Epithelial cell of proximal tubule (primary cell): ENCODE results near the gene SELENOI. TPM values are rescaled to one million over a fixed set of nuclear protein-coding genes. Genes with fewer than 3 reads are reported as not detected.
"Not testable (repeated sequence)": the region's sequence is repeated elsewhere in the genome, so short reads cannot be mapped to it uniquely, and the experiment has no call there.

ENCODE experiments used
- DNase-seq: peaks from one replicate; pipeline ENCODE4 v3.0.0-alpha.2; 2011; ENCODE audit warnings: low read depth
- H3K4me3 ChIP-seq: 2 replicates; pipeline ENCODE4 v1.5.1; 2011; ENCODE audit warnings: low read depth, mild to moderate bottlenecking, low read length
- total RNA-seq: library from RNA; depleted of rRNA; stranded (reverse); fragments of >200 nt; gene quantifications from 2 replicates; pipeline ENCODE4 v1.2.3, GENCODE V29; 2015
- TF ChIP-seq, protein P1 (sequence below): conservative IDR thresholded peaks from 2 replicates; pipeline ENCODE4 v1.5.1; 2012; ENCODE audit warnings: low read depth, mild to moderate bottlenecking, low read length

The SELENOI gene
- total RNA-seq, 1 donor from 2014 or later = 19.3 TPM

DNA sequence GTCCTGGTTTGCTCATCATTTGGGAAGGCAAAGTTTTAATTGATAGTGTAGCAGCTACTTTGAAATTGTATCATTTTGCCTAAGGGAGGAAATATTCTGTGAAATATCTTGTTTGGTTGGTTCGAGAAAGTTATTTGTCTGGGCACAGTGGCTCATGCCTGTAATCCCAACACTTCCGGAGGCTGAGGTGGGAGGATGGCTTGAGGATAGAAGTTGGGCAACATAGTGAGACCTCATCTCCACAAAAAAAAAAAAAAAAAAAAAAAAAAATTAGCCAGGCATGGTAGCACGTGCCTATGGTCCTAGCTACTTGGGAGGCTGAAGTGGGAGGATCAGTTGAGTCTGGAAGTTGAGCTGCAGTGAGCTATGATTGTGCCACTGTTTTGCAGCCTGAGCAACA lies 3.7 kb downstream of the SELENOI start:
- DNase-seq = no peak

DNA sequence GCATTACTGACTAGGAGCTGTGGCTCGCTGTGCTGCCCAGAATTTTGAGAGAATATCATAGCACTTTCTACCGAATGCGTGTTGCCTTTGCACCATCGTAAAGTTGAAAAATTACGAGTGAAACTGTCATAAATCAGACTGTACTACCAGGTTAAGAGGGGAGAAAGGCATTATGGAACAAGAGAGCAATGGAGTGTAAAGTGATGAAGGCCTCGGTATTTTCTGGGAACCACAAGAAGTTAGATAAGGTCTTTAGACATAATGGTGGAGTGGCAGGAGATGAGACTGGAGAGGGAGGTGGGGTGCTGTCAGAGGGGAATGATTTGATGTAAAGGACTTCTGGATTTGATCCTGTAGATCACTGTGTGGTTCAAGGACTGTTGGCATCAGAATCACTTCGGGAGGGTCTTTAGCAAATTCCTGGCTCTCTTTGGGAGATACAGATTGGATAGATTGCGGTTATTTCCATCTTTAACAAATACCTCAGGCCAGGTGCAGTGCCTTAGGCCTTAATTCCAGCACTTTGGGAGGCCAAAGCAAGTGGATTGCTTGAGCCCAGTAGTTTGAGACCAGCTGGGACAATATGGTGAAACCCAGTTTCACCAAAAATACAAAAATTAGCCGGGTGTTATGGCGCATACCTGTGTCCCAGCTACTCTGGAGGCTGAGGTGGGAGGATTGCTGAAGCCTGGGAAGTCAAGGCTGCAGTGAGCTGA lies 5.6 kb downstream of the SELENOI start:
- TF ChIP-seq, protein P1, sequence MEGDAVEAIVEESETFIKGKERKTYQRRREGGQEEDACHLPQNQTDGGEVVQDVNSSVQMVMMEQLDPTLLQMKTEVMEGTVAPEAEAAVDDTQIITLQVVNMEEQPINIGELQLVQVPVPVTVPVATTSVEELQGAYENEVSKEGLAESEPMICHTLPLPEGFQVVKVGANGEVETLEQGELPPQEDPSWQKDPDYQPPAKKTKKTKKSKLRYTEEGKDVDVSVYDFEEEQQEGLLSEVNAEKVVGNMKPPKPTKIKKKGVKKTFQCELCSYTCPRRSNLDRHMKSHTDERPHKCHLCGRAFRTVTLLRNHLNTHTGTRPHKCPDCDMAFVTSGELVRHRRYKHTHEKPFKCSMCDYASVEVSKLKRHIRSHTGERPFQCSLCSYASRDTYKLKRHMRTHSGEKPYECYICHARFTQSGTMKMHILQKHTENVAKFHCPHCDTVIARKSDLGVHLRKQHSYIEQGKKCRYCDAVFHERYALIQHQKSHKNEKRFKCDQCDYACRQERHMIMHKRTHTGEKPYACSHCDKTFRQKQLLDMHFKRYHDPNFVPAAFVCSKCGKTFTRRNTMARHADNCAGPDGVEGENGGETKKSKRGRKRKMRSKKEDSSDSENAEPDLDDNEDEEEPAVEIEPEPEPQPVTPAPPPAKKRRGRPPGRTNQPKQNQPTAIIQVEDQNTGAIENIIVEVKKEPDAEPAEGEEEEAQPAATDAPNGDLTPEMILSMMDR = no peak
- no peak for DNase-seq

More for the DNA sequence above, 3.7 kb downstream of the SELENOI start:
- TF ChIP-seq, protein P1 = no peak
- H3K4me3 ChIP-seq = no peak overlapping the region

DNA sequence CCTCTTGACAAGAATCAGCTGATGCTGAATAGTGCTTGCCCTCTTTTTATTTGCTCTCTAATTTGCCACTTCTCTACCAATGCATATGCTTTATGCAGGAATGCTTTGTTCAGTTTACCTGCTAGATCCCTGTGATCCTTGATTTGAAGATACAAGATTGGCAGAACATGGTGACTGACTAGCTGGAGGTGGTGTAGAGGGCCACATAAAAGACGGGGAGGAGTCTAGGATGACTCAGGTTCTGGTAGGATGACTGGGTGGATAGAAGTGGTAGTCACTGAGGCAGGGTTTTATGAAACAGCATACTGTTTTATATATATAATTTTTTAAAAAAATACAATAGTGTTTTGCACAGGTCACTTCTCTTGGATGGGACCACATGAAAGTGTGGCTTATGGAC lies 6.9 kb downstream of the SELENOI start:
- TF ChIP-seq, protein P1 = no peak
- DNase-seq = no peak
- H3K4me3 ChIP-seq = no peak overlapping the region

More for the DNA sequence above, 5.6 kb downstream of the SELENOI start:
- H3K4me3 ChIP-seq = no peak overlapping the region

DNA sequence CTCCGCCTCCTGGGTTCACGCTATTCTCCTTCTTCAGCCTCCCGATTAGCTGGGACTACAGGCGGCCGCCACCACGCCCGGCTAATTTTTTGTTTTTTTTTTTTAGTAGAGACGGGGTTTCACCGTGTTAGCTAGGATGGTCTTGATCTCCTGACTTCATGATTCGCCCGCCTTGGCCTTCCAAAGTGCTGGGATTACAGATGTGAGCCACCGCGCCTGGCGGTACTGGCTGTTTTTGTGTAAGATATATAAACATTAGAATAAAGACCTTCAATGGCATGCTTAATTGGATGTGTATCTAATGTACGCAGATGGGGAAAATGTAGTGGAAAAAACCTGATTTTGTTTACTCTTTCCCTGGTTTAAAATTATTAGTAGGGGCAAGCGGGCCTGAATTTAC lies 8.5 kb downstream of the SELENOI start:
- not testable (repeated sequence) for DNase-seq

DNA sequence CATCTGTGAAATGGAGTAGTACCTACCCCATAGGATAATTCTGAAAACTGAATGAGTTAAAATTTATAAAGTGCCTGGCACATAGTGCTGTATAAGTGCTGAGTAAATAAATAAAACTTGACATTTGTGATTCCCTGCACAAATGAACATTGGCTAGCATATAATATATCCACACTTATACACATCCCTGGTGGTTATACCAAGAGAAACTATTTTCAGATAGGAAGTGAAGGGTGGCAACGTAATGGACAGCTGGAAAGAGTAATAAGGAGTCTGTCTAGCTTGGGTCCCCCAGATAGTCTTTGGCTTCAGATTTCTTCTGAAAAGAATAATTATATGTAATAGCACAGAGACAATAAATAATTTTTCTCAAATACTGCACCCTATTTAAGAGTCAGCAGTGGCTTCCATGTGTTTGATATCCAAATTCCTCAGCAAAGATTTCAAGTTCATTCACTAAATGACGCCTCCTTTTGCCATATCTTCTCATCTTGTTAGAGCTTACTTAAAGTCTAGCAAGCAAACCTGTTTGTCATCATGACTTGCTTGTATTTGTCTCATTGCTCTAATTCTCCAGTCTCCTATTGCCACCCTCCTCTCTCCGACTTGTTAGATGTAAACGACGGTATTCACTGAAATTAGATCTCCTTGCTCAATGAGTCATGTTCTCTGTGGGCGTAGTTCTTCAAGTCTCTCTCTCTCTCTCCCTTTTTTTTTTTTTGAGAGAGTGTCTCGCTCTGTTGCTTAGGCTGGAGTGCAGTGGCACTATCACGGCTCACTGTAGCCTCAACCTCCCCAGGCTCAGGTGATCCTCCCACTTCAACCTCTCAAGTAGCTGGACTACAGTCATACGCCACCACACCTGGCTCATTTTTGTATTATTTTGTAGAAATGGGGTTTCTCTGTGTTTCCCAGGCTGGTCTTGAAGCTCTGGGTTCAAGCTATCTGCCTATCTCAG lies 9.4 kb downstream of the SELENOI start:
- TF ChIP-seq, protein P1 = no peak
- H3K4me3 ChIP-seq = no peak overlapping the region
- DNase-seq = no peak

More for the DNA sequence above, 8.5 kb downstream of the SELENOI start:
- H3K4me3 ChIP-seq = not testable (repeated sequence)

DNA sequence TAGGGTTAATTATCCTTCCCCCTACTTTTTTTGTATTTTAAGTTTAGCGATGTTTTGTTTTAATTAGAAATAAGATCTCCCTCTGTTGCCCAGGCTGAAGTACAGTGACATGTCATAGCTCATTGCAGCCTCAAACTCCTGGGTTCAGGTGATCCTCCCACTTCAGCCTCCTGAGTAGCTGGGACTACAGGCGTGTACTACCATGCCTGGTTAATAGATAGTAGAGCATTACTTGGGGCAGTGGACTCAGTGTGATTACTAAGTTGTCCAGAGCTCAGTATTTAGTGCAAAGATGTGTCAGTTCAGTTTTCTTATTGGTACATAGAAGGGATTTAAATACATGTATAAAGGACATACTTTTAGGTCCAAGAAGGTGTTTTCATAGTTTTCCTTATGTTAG lies 10.2 kb downstream of the SELENOI start:
- TF ChIP-seq, protein P1 = no peak
- no peak for DNase-seq
- no peak overlapping the region for H3K4me3 ChIP-seq

DNA sequence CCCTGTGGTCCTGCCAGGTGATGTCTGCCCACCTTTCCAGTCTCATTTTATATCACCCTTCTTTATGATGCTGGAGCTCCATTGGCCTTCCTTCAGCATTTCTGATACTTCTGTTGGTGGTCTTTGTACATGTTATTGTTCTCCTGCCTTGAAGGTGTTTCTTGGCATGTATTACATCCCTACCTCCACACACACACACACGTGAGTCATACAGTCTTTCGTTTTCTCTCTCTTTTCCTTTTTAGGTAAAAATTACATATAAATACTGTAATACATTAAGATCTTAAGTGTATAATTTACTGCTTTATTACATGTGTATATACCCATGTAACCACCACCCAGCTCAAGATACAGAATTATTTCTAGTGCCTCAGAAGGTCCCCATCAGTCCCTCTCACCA lies 10.8 kb downstream of the SELENOI start:
- no peak for DNase-seq
- H3K4me3 ChIP-seq = no peak overlapping the region
- TF ChIP-seq, protein P1 = no peak
